SH-SY5Y (cell line): Measurements from ENCODE around the gene NHLRC4.

ENCODE experiments used
- GATA2 ChIP-seq: IDR thresholded peaks from 2 replicates; pipeline ENCODE4 v1.6.1; 2011; ENCODE audit warnings: mild to moderate bottlenecking, low read depth, low read length
- GATA3 ChIP-seq: IDR thresholded peaks from 2 replicates; pipeline ENCODE4 v1.6.1; 2011; ENCODE audit warnings: low read depth, mild to moderate bottlenecking, low read length, moderate library complexity

DNA sequence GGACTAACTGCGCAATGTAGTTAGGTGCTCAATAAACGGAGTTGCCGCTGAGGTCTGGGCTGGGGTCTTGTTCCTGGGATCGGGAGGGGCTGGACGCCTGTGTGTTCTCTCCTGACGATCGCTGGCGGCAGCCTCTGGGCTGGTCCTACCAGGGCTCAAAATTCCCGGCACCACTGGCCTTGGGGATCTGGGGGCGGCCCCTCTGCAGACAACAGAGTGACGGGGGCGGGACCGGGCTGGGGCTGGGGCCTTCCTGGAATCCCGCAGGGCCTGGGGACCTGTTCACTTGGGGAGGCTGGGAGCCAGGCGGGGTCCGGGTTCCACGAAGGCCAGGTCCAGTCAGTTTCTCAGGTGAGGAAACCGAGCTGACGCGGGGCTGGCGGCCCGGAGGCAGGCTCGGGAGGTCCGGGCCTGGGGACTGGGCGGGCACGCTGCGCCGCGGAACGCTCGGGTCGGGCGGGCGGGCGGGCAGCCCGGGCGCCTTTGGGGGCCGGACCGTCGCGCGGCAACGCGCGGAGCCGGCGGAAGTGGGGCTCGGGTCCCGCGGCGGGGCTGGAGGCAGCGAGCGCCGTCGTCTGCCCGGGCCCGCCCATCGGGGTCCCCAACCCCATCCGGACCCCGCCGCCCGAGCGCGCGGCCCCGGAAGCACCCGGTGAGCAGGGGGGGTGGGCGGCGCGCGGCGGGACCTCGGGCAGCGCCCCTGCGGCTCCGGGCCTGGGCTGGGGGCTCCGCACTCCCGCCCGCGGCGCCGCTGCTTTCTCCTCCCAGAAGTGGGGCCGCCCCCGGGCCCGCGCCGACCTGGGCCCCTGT lies 2.8 kb downstream of the NHLRC4 start, which contains the start of gene PIGQ:
- TF ChIP-seq GATA2 (no peak), GATA3 (no peak)
